ENCODE results near the gene ARHGAP23. TPM values are rescaled to one million over a fixed set of nuclear protein-coding genes. Genes with fewer than 3 reads are reported as not detected.

ARHGAP23 gene
- total and polyA plus RNA-seq, 10 of the 15 experiments (the other 5 are each of a cell fraction or from before 2014, with no cell fraction given), result 0.23 to 5.8 (median 2.1) TPM

DNA sequence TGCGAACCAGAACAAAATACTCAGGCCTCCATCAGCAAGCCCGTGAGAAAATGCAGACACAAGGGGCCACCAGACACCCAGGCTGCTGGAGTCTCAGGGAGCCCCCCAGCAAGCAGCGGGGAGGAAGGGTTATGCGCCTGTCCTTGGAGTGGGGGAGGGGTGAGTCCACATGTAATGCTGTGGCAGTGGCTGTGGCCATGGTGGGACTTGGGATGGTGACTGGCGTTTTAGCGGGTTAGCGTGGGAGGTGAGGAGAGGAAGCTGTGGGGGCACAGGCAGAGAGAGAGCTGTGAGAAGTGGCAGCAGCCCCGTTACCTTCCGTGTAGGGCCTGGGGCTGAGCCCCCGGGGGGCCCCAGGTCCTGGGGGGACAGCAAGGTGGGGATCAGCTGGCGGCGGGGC lies 119.2 kb downstream of the ARHGAP23 start:
- SMC1A ChIA-PET (ENCODE audit: uncharacterized antibody, unreplicated experiment), result no interaction called here
- DNase-seq (ENCODE audit: low read depth, low spot score), result no peak
- POLR2A ChIA-PET, result interaction anchor here (0.6 to 1.0 kb wide), 2 partner anchors 122 to 1085 kb away, joined by 3 read pairs; no protein-coding TSS in a partner anchor
- no peak for ATAC-seq
- in situ Hi-C loops (cut with MboI) (no loop called here), intact Hi-C loops (cut with micrococcal nuclease; ENCODE audit: unreplicated experiment) (no loop called here)
- H3K9ac ChIP-seq (ENCODE audit: control insufficient read depth, insufficient read depth, low read length), result no peak overlapping the region
- no peaks in the 10 kb centered on the region for H3K9me3 ChIP-seq (replicated peaks; ENCODE audit: control insufficient read depth, insufficient read depth, low read length)
- BruUV-seq (replicated peaks), result no TSS peak
- H3K79me2 ChIP-seq (ENCODE audit: control insufficient read depth, insufficient read depth, low read length), result no peaks in the 10 kb centered on the region
- no peak overlapping the region for H2AFZ ChIP-seq (ENCODE audit: control insufficient read depth, low read depth, low read length)
- no peak overlapping the region for H3K4me3 ChIP-seq
- no peaks in the 10 kb centered on the region for H3K4me1 ChIP-seq (ENCODE audit: control insufficient read depth, insufficient read depth, low read length)
- no peak for FAIRE-seq
- H4K20me1 ChIP-seq (ENCODE audit: control insufficient read depth, insufficient read depth), result no peaks in the 10 kb centered on the region
- CTCF ChIA-PET, result interaction anchor here (0.6 to 5.4 kb wide), 2 partner anchors 11 to 99 kb away, joined by 3 to 33 read pairs; no protein-coding TSS in a partner anchor
- H3K4me2 ChIP-seq (ENCODE audit: control insufficient read depth, insufficient read depth), result no peak overlapping the region
- H3K27me3 ChIP-seq (replicated peaks in 1 of 2; ENCODE audit: control insufficient read depth in 2 of 2, insufficient read depth in 2 of 2, low read length in 1 of 2), result peaks cover 0 to 2% of the 10 kb centered on the region in 2 experiments; a peak in 1 of 4 replicates
- RAD21 ChIA-PET (ENCODE audit: unreplicated experiment), result no interaction called here
- WGBS (ENCODE audit: insufficient coverage, insufficient replicate concordance, low lambda C conversion rate, missing lambda C conversion rate), result 33% methylated on average over 11 of the region's 12 CpGs
- H3K27ac ChIP-seq (ENCODE audit: control insufficient read depth, insufficient read depth), result no peak overlapping the region
- no peaks in the 10 kb centered on the region for H3K36me3 ChIP-seq (ENCODE audit: control insufficient read depth in 2 of 2, insufficient read depth in 2 of 2, low read length in 1 of 2)
- no peak for TF ChIP-seq SPI1 (IDR thresholded peaks at IDR 0.05; ENCODE audit: borderline replicate concordance, insufficient read depth, low read depth, low read length)
- no peak for TF ChIP-seq BMI1 (IDR thresholded peaks at IDR 0.05; ENCODE audit: borderline replicate concordance)

DNA sequence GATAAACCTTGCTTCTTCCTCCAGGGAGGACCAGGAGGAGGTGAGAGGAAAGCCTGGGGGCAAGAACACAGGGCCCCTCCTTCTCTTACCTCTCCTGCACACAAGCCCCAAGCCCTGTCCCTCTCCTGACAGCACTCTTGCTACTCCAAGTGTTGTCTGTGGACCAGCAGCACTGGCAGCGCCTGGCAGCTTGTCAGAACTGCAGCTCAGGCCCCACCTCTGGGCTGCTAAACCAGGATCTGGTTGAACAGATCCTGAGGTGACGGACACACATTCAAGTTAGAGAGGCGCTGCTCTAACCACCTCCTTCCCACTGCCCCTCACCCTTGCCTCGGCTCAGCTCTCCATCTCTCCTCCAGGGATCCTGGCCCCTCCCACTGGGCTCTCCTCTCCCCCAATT lies 121.0 kb downstream of the ARHGAP23 start:
- no peaks in the 10 kb centered on the region for H3K9me3 ChIP-seq (replicated peaks; ENCODE audit: control insufficient read depth, insufficient read depth, low read length)
- POLR2A ChIA-PET, result interaction anchor here (0.7 kb wide), 1 partner anchor 10 kb away, joined by 3 read pairs; no protein-coding TSS in a partner anchor
- in situ Hi-C loops (cut with MboI), result no loop called here
- no peaks in the 10 kb centered on the region for H3K4me1 ChIP-seq (ENCODE audit: control insufficient read depth, insufficient read depth, low read length)
- H4K20me1 ChIP-seq (ENCODE audit: control insufficient read depth, insufficient read depth), result no peaks in the 10 kb centered on the region
- BruUV-seq (replicated peaks), result no TSS peak
- SMC1A ChIA-PET (ENCODE audit: uncharacterized antibody, unreplicated experiment), result no interaction called here
- CTCF ChIA-PET, result interaction anchor here (1.7 to 5.4 kb wide), 2 partner anchors 9 to 114 kb away, joined by 9 to 33 read pairs; no protein-coding TSS in a partner anchor
- no peaks in the 10 kb centered on the region; a peak in 1 of 4 replicates for H3K27me3 ChIP-seq (replicated peaks in 1 of 2; ENCODE audit: control insufficient read depth in 2 of 2, insufficient read depth in 2 of 2, low read length in 1 of 2)
- no peak overlapping the region for H3K4me3 ChIP-seq
- RAD21 ChIA-PET (ENCODE audit: unreplicated experiment), result no interaction called here
- no peak for ATAC-seq
- WGBS (ENCODE audit: insufficient coverage, insufficient replicate concordance, low lambda C conversion rate, missing lambda C conversion rate), result 26% methylated on average over 4 of the region's 4 CpGs
- no peaks in the 10 kb centered on the region for H3K36me3 ChIP-seq (ENCODE audit: control insufficient read depth in 2 of 2, insufficient read depth in 2 of 2, low read length in 1 of 2)
- H3K79me2 ChIP-seq (ENCODE audit: control insufficient read depth, insufficient read depth, low read length), result no peaks in the 10 kb centered on the region
- TF ChIP-seq RUNX3 (IDR thresholded peaks at IDR 0.05; ENCODE audit: low read length) (no peak), IKZF2 (IDR thresholded peaks at IDR 0.05) (no peak), FOS (IDR thresholded peaks at IDR 0.05; ENCODE audit: borderline replicate concordance, extremely low read depth, insufficient read length) (no peak), ATF7 (IDR thresholded peaks at IDR 0.05; ENCODE audit: low read depth) (no peak), PAX5 (IDR thresholded peaks at IDR 0.05; ENCODE audit: borderline replicate concordance, low read depth, low read length) (no peak), SMARCA5 (IDR thresholded peaks at IDR 0.05) (no peak), EGR1 (IDR thresholded peaks at IDR 0.05; ENCODE audit: borderline replicate concordance in 1 of 2, low read depth in 2 of 2, low read length in 2 of 2) (no peak), HCFC1 (IDR thresholded peaks at IDR 0.05; ENCODE audit: low read length) (no peak), RB1 (IDR thresholded peaks at IDR 0.05; ENCODE audit: borderline replicate concordance) (no peak)
- no peak for FAIRE-seq
- no peak overlapping the region for H3K9ac ChIP-seq (ENCODE audit: control insufficient read depth, insufficient read depth, low read length)
- DNase-seq (ENCODE audit: low read depth, low spot score), result no peak
- H2AFZ ChIP-seq (ENCODE audit: control insufficient read depth, low read depth, low read length), result no peak overlapping the region
- intact Hi-C loops (cut with micrococcal nuclease; ENCODE audit: unreplicated experiment), result no loop called here
- H3K4me2 ChIP-seq (ENCODE audit: control insufficient read depth, insufficient read depth), result no peak overlapping the region
- no peak overlapping the region for H3K27ac ChIP-seq (ENCODE audit: control insufficient read depth, insufficient read depth)
